ENCODE data around the gene SAXO1. TPM values are rescaled to one million over a fixed set of nuclear protein-coding genes. Genes with fewer than 3 reads are reported as not detected.
A peak's percentile ranks its signal among the peaks of the same experiment; 100 is the strongest.

Gene SAXO1
- total RNA-seq, 1 experiment from 2014 or later: 0.09 TPM

GRCh38 chr9:19048966-19049916 lies 16.2 kb upstream of the SAXO1 start, which contains the start of gene RRAGA:
TSS of gene RRAGA (plus strand) at chr9:19049427. CDS start at chr9:19049660, 233 bp downstream.
- Mint-ChIP-seq H3K9me3 (peaks cover 2% of the 10 kb centered on the region), H3K27ac (peak within 1 kb of the TSS; percentile 97), H3K27me3 (ENCODE audit: low read depth) (no peaks in the 10 kb centered on the region), H3K4me3 (peak within 1 kb of the TSS; percentile 87), H3K4me1 (peaks cover 40% of the 10 kb centered on the region), H3K36me3 (peaks cover under 1% of the 10 kb centered on the region; the same call in 1 of the 2 replicates)
- POLR2A ChIA-PET: interaction anchor here (0.6 to 1.8 kb wide), 6 partner anchors 64 to 277 kb away, joined by 3 to 7 read pairs (median 6); partner anchors contain the start of gene DENND4C
- CTCF ChIA-PET: interaction anchor here (0.5 to 7.3 kb wide), 34 partner anchors 13 to 415 kb away, joined by 3 to 58 read pairs (median 4); partner anchors contain the start of gene DENND4C
- DNase-seq (ENCODE audit: low spot score) (peak; percentile 95), ATAC-seq (peak; percentile 89)
- TF ChIP-seq SMAD4 (CRISPR knock-in tag; IDR thresholded peaks at IDR 0.05) (no peak), CBFB (CRISPR knock-in tag; IDR thresholded peaks at IDR 0.05; ENCODE audit: low read depth) (peak; percentile 94; the same call in 1 of the 2 replicates), PRDM15 (CRISPR knock-in tag; IDR thresholded peaks at IDR 0.05) (no peak; the same call in 1 of the 2 replicates), SP1 (CRISPR knock-in tag; conservative IDR thresholded peaks at IDR 0.05) (peak; percentile 84), ZNF423 (CRISPR knock-in tag; IDR thresholded peaks at IDR 0.05) (no peak), CREM (CRISPR knock-in tag; IDR thresholded peaks at IDR 0.05) (peak; percentile 82), GRHL2 (CRISPR knock-in tag; IDR thresholded peaks at IDR 0.05; ENCODE audit: insufficient replicate concordance, severe bottlenecking) (no peak), SOX15 (CRISPR knock-in tag; IDR thresholded peaks at IDR 0.05) (no peak), GABPB1 (CRISPR knock-in tag; IDR thresholded peaks at IDR 0.05) (peak; percentile 75), PRRX2 (CRISPR knock-in tag; IDR thresholded peaks at IDR 0.05) (no peak), RELA (CRISPR knock-in tag; IDR thresholded peaks at IDR 0.05; ENCODE audit: borderline replicate concordance) (no peak), ZNF232 (CRISPR knock-in tag; IDR thresholded peaks at IDR 0.05) (peak; percentile 69; the same call in 1 of the 2 replicates), ZNF396 (CRISPR knock-in tag; IDR thresholded peaks at IDR 0.05; ENCODE audit: borderline replicate concordance) (no peak), MYBL2 (CRISPR knock-in tag; IDR thresholded peaks at IDR 0.05) (peak; percentile 78; the same call in 1 of the 2 replicates), RORB (CRISPR knock-in tag; IDR thresholded peaks at IDR 0.05) (no peak), NFATC4 (CRISPR knock-in tag; IDR thresholded peaks at IDR 0.05) (no peak), NR3C1 (CRISPR knock-in tag; conservative IDR thresholded peaks at IDR 0.05; ENCODE audit: low read depth) (0 out of 2 replicates have a peak, but pooled peaks have one; percentile 76), HMGA2 (CRISPR knock-in tag; IDR thresholded peaks at IDR 0.05) (no peak), TP53 (CRISPR knock-in tag; IDR thresholded peaks at IDR 0.05) (peak; percentile 48; the same call in 1 of the 2 replicates)
- TF ChIP-seq, protein P1, sequence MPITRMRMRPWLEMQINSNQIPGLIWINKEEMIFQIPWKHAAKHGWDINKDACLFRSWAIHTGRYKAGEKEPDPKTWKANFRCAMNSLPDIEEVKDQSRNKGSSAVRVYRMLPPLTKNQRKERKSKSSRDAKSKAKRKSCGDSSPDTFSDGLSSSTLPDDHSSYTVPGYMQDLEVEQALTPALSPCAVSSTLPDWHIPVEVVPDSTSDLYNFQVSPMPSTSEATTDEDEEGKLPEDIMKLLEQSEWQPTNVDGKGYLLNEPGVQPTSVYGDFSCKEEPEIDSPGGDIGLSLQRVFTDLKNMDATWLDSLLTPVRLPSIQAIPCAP (CRISPR knock-in tag; IDR thresholded peaks at IDR 0.05): no peak
- TF ChIP-seq, protein P2, sequence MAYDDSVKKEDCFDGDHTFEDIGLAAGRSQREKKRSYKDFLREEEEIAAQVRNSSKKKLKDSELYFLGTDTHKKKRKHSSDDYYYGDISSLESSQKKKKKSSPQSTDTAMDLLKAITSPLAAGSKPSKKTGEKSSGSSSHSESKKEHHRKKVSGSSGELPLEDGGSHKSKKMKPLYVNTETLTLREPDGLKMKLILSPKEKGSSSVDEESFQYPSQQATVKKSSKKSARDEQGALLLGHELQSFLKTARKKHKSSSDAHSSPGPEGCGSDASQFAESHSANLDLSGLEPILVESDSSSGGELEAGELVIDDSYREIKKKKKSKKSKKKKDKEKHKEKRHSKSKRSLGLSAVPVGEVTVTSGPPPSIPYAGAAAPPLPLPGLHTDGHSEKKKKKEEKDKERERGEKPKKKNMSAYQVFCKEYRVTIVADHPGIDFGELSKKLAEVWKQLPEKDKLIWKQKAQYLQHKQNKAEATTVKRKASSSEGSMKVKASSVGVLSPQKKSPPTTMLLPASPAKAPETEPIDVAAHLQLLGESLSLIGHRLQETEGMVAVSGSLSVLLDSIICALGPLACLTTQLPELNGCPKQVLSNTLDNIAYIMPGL (CRISPR knock-in tag; IDR thresholded peaks at IDR 0.05): peak; percentile 98
- TF ChIP-seq, protein P3, sequence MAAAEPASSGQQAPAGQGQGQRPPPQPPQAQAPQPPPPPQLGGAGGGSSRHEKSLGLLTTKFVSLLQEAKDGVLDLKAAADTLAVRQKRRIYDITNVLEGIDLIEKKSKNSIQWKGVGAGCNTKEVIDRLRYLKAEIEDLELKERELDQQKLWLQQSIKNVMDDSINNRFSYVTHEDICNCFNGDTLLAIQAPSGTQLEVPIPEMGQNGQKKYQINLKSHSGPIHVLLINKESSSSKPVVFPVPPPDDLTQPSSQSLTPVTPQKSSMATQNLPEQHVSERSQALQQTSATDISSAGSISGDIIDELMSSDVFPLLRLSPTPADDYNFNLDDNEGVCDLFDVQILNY (CRISPR knock-in tag; IDR thresholded peaks at IDR 0.05): peak; percentile 71; the same call in 1 of the 2 replicates
- TF ChIP-seq, protein P4, sequence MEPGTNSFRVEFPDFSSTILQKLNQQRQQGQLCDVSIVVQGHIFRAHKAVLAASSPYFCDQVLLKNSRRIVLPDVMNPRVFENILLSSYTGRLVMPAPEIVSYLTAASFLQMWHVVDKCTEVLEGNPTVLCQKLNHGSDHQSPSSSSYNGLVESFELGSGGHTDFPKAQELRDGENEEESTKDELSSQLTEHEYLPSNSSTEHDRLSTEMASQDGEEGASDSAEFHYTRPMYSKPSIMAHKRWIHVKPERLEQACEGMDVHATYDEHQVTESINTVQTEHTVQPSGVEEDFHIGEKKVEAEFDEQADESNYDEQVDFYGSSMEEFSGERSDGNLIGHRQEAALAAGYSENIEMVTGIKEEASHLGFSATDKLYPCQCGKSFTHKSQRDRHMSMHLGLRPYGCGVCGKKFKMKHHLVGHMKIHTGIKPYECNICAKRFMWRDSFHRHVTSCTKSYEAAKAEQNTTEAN (CRISPR knock-in tag; IDR thresholded peaks at IDR 0.05): 0 out of 2 replicates have a peak, but pooled peaks have one; percentile 33
- TF ChIP-seq, protein P5, sequence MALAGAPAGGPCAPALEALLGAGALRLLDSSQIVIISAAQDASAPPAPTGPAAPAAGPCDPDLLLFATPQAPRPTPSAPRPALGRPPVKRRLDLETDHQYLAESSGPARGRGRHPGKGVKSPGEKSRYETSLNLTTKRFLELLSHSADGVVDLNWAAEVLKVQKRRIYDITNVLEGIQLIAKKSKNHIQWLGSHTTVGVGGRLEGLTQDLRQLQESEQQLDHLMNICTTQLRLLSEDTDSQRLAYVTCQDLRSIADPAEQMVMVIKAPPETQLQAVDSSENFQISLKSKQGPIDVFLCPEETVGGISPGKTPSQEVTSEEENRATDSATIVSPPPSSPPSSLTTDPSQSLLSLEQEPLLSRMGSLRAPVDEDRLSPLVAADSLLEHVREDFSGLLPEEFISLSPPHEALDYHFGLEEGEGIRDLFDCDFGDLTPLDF (CRISPR knock-in tag; IDR thresholded peaks at IDR 0.05): peak; percentile 57; the same call in 1 of the 2 replicates
- TF ChIP-seq, protein P6, sequence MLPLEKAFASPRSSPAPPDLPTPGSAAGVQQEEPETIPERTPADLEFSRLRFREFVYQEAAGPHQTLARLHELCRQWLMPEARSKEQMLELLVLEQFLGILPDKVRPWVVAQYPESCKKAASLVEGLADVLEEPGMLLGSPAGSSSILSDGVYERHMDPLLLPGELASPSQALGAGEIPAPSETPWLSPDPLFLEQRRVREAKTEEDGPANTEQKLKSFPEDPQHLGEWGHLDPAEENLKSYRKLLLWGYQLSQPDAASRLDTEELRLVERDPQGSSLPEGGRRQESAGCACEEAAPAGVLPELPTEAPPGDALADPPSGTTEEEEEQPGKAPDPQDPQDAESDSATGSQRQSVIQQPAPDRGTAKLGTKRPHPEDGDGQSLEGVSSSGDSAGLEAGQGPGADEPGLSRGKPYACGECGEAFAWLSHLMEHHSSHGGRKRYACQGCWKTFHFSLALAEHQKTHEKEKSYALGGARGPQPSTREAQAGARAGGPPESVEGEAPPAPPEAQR (CRISPR knock-in tag; IDR thresholded peaks at IDR 0.05): no peak
- TF ChIP-seq, protein P7, sequence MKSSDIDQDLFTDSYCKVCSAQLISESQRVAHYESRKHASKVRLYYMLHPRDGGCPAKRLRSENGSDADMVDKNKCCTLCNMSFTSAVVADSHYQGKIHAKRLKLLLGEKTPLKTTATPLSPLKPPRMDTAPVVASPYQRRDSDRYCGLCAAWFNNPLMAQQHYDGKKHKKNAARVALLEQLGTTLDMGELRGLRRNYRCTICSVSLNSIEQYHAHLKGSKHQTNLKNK (CRISPR knock-in tag; IDR thresholded peaks at IDR 0.05): no peak
